ENCODE data around the gene AKAP13.
"Not testable (repeated sequence)": the region's sequence is repeated elsewhere in the genome, so short reads cannot be mapped to it uniquely, and the experiment has no call there.

AKAP13 gene

DNA sequence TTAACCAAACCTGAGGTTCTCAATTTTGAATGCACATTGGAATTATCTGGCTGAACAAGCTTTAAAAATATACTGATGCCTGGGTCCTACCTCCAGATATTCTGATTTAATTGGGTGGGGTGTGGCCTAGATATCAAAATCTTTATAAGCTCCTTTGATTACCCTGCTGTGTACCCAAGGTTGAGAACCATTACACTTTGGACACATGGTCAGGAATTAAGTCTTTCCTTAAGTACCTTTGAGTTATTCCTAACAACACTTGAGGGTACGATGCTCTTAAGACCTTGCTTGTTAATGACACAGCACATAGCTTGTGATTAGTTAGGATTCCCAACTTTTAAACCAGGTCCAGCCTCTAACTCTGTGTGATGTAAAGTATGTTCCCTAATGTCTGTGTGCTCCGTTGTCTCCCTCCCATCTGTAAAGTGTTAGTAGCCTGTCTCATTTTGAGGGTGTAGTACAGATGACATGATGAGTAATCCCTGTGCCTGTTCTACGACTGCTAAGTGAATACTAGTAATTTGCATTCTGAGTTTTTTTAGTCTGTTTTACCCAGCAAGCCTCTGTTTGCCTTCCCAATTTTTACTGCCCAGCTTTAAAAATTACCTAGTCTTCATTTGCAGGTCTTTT is 259.5 kb downstream of the AKAP13 start:
- no peak for DNase-seq

GRCh38 chr15:85642065-85642692 is 261.8 kb downstream of the AKAP13 start:
- DNase-seq: no peak

DNA sequence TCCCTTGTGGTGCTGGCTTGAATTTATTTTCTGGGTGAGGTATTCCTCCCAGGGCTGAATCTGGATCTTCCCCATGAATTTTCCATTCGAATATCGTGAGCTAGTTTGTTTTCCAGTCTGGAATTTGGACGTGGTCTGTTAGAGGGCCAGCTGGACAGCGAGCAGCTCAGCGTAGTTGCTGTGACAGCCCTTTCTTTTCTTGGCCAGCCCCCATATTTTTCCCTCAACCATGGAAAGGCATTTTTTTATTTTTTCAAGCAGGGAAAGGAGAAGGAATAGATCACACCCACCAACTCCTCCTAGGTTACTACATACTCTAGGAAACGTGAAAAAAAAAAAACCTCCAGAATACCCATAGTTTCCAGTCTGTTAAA is 262.3 kb downstream of the AKAP13 start:
- no peak for DNase-seq

DNA sequence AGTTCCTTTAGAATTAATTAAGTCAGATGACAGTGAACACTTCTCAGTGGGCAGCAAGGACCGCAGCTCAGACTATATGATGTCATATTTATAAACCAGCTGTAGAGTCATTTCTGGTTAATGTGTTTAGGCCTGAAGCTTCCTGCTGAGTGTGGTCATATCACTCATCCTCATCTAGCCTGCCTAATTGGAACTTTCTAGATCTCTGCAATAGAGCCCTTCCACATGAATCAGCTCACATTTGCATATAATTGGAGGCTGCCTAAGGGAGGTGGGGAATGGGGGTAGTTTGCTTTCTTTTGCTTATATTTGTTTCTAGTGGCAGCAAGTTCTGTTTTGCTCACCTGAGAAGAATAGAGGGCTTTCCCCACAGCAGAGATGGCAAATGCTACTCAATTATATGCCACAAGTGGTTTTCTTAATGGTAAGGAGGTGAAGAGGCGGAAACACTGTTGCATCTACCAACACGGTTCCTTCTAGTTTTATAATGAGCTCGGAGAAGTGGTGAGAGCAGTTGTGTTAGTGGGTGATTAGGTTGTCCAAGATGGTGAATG is 266.2 kb downstream of the AKAP13 start:
- DNase-seq: no peak

DNA sequence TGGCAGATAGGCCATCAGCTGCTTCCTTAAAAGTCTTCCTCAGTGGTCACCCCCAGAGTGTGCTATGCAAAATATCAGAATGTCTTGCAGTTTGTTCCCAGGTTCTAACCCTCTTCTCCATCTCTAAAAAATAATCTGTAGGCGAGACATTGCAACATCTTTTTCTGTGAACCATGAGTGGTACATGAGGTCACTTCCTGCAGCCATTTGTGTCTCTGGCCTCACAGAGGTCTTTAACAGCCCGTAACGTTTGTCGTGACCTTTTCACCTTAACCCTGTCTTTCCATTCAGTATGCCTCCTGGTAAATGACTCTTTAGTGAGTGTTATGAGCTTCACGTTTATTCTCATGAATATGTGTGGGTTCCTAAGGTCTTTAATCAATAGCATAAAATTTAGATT is 269.0 kb downstream of the AKAP13 start:
- peak; percentile 39 for DNase-seq

DNA sequence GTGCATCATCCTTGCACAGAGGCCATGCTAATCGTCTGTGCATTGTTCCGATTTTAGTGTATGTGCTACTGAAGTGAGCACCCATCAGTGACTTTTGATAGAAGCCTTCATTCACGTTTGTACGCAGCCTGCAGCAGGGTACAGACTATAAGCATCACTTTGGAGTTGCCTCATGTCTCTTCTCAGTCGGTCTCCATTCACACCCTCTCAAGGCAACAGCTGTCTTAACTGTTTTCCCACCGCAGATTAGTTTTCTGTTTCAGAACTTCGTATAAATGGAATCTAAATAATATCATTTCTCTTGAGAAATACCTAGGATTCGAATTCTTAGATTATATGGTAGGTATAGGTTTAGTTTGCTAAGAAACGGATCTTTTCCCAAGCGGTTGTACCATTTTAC is 271.1 kb downstream of the AKAP13 start:
- no peak for DNase-seq

DNA sequence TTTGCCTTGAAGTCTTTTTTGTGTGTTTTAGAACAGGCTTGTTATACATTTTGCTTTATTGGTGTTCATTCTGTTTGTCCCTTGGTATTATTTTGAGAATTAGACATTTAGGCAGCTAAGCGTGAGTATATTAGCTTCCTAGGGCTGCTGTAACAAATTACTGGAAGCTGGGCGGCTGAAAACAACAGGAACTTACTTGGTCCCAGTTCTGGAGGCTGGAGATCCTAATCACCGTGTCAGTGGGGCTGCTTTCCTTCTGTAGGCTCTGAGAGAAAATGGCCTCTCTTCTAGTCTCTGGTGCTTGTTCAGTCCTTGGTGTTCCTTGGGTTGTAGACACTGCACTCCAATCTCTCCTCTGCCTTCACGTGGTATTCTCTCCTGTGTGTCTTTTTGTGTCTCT is 272.1 kb downstream of the AKAP13 start:
- no peak for DNase-seq

DNA sequence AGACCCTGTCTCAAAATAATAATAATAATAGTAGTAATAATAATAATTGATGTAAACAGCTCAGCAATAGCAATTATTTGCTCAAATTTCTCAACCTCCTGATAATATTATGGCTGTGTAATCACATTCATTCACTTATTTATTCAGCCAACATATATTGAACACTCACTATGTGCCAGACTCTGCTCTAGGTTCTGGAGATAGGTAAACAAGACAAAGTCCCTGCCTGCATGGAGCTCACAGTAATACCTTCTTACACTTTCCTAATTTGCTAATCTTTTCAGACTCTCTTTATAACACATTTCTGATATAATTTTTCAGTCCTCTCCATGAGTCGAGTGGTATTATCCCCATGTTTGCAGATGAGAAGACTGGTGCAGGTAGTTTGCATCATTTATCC is 276.7 kb downstream of the AKAP13 start:
- DNase-seq: no peak

GRCh38 chr15:85658816-85659215 is 278.4 kb downstream of the AKAP13 start:
- DNase-seq: no peak

DNA sequence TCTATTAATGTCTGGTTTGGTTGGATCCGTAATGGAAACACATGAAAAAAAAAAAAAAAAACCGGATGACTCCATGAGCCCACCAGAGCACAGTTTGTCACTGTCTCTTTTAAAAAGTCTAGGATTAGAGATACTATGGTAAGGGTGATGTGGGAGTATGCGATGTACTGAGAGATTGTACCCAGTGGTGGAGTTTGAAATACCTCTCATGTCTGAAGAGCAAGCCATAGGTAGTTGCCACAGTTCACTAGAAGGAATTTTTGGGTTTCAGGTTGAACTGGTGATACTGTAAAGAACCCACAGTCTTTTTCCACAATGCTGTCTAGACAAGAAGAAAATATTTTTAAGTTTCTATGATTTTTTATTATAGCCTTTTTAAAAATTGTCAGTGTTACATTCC is 281.5 kb downstream of the AKAP13 start:
- no peak for DNase-seq

- DNase-seq: not testable (repeated sequence)
Measured at GRCh38 chr15:85665677-85666076, 285.3 kb downstream of the AKAP13 start.

DNA sequence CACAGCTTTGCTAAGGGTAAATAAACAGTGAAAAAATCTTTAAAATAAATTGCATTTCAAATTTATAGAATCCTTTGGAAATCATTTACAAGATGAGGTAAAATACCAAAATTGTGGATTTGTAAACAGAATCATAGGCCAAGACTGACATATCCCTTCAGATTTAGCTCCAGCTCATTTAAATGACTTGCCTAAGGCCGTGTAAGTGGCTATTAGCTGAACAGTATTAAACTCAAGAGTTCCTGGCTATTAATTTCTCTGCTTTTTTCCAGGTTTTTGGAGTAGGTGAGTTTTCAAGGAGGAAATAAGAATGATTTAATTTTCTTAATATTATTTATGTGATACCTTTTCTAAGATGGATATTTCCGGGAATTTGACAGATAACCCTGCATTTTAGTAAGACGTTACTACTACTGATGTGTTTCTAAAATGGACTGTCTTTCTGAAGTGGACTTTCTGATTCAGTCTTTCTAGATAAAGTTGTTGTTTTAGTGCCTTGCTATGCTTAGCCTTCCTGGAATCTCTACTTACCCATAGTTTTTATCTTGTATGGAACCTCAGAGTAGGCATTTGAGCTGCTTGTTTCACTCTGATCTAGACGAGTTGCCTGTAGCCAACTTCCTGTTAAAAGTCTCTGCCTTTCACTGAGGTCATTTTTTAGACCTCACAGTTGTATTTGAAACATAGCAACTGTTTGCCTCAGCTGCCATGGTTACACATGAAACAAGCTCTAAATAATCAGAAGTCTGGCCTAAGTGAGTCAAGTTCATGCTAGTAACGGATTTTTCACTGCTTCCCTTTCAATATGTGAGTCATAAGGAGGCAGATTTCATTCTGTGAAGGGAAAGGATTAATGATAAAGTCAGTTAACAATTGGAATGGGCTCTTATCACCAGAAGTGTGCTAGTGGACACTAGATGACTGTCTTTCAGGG is 287.4 kb downstream of the AKAP13 start:
- peak; percentile 22 for DNase-seq

DNA sequence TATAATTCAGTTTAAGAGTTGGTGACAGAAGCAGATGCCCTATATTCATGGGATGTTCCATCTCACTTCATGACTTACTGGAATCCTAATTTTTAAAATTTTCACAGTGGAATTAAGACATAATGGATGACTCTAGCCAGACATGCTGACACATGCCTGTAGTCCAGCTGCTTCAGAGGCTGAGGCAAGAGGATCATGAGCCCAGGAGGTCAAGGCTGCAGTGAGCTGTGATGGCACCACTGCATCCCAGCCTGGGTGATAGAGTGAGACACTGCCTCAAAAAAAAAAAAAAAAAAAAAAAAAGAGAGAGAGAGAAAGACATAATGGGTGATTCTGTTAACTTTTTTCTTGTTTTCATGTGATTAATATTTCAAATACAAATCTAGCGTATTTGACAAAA is 290.8 kb downstream of the AKAP13 start:
- no peak for DNase-seq

DNA sequence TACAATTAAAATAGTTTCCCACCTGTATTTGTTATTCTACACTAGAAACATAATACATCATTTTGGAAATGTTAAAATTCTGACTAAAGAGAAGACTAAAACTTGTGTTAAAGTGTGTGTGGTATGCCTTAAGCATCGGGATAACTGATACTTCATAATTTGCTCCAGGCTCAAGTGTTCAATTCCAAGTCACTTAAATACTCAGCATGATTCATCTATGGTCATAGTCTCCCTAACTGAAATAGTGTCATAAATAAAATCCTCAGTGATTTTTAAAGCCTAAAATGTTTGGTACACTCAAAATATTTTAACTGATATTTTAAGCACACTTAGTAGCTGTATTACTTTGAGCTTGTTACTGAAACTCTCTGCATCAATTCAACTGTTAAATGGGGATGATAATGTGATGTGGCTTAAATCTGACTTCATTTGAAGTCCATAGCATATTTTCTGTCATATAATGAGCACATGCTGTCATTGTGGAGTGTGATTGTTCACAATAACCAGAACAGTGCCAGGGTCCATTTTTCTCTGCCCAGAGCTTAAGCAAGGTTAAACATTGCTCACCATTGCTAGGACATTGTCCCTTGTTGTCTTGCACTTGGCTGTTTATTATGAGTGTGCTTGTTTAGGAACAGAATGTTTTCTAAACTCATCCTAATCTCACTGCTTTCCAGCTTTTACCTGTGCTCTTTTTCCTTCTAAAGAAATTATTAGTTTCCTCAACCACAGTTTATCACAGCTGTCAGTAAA is 292.1 kb downstream of the AKAP13 start:
- no peak for DNase-seq

GRCh38 chr15:85673326-85673725 is 292.9 kb downstream of the AKAP13 start:
- DNase-seq: no peak

DNA sequence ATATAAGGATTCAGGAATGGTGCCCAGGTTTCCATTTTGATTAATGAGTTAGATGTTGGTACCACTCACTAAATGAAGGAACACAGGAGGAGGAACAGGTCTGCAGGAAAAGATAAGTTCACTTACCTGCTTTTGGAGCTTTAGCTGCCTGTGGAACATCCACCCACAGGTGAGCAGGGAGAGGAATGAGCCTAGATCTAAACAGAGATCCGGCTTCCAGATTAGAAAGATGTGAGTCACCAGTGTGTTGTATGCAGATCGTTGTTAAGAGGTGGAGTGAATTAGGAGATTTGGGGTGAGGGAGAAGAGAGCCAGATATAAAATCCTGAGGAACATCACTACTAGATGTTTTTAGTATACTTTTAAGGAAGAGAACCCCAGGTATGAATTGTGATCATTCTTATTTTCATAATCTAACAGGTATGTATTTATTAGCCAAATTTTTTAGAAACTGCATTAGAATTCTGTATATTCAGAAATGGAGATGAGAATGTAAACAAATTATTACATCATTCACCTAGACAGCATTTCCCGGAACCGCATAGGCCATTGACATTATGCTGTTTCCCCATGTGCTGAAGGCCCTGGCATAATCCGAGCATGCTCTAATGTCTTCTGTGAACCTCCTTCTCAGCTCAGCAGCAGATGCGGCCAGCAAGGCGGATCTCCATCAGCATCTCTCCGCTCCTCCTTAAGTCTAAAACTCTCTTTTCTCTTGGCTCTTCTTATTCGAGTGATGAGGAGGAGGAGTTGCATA is 296.1 kb downstream of the AKAP13 start:
- no peak for DNase-seq

GRCh38 chr15:85679231-85679630 is 298.8 kb downstream of the AKAP13 start:
- no peak for DNase-seq

- DNase-seq: no peak
Measured at GRCh38 chr15:85681386-85681785, 301.0 kb downstream of the AKAP13 start.

- no peak for DNase-seq
Measured at GRCh38 chr15:85684174-85684710, 303.8 kb downstream of the AKAP13 start.

DNA sequence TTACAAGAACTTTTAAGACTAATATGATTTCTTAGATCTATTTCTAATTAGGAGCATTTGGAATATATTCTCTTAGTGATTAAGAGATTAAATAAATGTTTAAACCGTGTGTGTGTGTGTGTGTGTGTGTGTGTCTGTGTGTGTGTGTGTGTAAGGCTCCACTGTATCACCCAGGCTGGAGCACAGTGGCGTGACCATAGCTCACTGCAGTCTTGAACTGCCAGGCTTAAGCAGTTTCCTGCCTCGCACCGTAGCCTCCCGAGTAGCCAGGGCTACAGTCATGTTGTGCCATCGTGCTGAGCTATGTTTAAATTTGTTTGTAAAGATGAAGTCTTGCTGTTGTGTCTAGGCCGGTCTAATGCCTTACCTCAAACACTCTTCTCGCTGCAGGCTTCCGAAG is 305.0 kb downstream of the AKAP13 start:
- DNase-seq: no peak

- DNase-seq: no peak
Measured at GRCh38 chr15:85687329-85687728, 306.9 kb downstream of the AKAP13 start.

- no peak for DNase-seq
Measured at GRCh38 chr15:85688711-85689110, 308.3 kb downstream of the AKAP13 start.

Measured in SIG-M5 (cell line).